ENCODE measurements around the gene C1orf21.

The C1orf21 gene

GRCh38 chr1:184660462-184661191 lies 273.8 kb downstream of the C1orf21 start:
- no peak for DNase-seq (ENCODE audit: low spot score)

- no peak for DNase-seq (ENCODE audit: low spot score)
Observed at GRCh38 chr1:184661801-184662200, 275.0 kb downstream of the C1orf21 start.

GRCh38 chr1:184664042-184664660 lies 277.3 kb downstream of the C1orf21 start:
- DNase-seq (ENCODE audit: low spot score): no peak

DNA sequence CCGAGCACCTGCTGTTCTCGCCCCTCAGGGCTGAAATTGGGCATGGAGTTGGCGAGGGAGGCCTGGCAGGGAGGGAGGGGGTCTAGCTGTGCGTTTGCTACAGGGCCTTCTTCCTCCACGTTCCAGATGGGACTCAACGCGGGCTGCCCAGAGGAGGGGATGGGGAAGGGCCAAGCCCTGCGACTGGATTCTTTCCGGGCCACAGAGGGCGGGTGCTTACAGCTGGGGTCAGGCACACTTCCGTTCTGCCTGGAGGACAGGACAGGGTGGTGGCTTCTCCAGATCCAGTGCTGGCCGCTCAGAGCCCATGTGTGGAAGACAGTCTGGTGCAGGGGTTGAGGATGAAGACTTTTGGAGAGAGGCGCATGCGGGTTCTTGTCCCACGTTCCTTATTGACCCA lies 277.8 kb downstream of the C1orf21 start:
- DNase-seq (ENCODE audit: low spot score): no peak

DNA sequence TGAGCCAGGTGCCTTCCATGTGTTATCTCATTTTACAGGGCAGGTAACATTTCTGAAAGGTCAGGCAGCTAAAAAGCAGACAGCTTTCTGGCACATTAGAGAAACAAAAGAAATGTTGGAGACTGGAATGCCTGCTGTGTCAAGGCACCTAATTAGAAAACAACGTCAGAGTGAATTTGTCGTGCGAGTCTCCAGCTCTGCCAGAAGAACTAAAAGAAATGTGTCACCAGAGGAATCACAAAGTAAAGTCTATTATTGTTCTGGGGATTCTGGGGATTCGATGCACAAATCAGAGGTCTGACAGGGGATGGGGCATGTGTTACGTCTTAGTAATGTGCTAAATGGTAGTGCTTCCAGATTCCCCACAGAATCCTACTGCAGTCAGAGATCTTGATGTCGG lies 278.5 kb downstream of the C1orf21 start:
- DNase-seq (ENCODE audit: low spot score): no peak

DNA sequence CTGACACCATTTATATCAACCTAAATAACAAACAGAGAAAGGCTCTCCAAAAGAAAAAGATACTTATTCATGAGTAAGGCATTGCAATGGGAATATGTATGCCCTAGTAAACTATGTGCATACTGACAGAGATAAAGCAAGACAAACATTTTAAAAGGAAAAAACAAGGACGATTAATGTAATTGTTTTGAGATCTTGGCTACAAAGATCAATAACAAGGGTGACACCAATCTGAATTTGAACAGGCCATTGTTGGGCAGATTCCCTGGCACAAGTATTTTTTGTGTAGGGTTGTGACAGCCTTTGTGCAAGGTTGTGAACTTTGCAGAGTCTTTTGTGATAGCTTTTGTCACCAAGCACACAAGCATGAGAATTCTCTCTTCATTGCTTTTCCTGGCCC lies 282.6 kb downstream of the C1orf21 start:
- no peak for DNase-seq (ENCODE audit: low spot score)

DNA sequence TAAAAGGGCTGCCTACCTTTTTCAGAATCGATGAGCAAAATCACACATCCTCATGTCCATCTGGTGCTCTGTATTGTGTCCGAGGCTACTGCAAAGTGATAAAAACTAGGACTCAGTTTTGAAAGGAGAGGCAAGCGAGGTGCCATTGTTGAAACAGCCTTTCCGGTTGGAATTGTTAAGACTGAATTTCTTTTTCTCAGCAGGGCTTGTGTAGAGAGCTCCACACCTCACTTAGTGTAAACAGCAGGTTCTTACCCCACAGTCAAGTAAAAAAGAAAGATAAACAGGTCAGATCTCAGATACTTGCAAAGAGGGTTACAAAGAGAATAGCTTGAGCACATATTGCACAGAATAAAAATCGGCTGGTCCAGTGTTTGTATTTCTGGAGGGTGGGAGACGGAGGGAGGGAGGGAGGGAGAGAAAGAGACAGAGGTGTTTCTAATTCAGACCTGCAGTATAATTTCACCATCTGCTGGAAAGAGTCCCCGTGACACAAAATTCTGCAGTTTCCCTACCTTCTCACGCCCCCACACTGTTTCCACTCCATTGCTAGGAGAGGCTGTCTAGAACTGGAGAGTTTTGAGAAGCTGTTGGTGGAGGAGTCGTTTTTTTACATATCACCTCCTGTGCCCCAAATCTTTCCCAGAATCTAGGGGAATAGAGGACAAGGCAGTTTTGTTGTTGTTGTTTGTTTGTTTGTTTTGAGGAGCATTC lies 285.3 kb downstream of the C1orf21 start:
- DNase-seq (ENCODE audit: low spot score): no peak

GRCh38 chr1:184673305-184673704 lies 286.5 kb downstream of the C1orf21 start:
- no peak for DNase-seq (ENCODE audit: low spot score)

DNA sequence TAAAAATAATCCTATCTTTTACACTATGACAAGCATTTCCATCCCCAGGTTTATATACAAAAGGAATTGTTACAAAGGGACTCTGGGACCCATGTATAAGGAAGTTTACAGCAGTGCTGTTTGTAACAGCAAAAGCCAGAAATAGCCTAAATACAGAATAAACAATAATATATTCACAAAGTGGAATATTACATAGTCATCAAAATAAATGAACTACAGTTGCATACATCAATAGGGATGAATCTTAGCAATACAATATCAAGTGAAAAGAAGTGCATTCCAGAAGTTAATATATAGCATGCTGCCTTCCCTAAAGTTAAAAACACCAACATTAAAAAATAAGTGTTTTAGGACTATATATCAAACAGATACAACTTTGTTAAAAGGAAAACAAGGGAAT lies 290.5 kb downstream of the C1orf21 start:
- no peak for DNase-seq (ENCODE audit: low spot score)
